ENCODE results near the gene SDK1. TPM values are rescaled to one million over a fixed set of nuclear protein-coding genes. Genes with fewer than 3 reads are reported as not detected.

The SDK1 gene
- total and polyA plus RNA-seq, 11 donors = 2.2 to 5.8 (median 3.4) TPM

DNA sequence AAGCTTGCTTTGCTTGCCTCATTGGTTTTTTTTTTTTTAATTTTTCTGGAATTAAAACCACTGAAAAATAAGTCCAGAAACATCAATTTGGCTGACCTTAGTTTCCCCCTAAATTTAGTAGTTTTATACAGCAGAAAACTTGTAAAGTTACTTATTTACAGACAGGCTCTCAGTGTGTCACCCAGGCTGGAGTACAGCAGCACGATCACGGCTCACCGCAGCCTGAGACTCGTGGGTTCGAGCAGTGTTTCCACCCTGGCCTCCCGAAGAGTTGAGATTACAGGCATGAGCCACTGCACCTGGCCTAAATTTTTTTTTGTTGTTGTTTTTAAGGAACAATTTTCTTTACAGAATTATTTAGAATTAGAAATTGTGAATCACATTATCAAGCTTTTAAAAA lies 250.5 kb downstream of the SDK1 start:
- Histone ChIP-seq H3K36me3 (no peaks in the 10 kb centered on the region), H3K27me3 (no peaks in the 10 kb centered on the region), H3K4me1 (no peaks in the 10 kb centered on the region), H3K9me3 (peaks cover 0 to 15% (median 0%) of the 10 kb centered on the region in 12 donors), H3K4me3 (no peak overlapping the region), H3K27ac (no peak overlapping the region)
- ATAC-seq (no peak), DNase-seq (no peak)
- TF ChIP-seq, protein P1, sequence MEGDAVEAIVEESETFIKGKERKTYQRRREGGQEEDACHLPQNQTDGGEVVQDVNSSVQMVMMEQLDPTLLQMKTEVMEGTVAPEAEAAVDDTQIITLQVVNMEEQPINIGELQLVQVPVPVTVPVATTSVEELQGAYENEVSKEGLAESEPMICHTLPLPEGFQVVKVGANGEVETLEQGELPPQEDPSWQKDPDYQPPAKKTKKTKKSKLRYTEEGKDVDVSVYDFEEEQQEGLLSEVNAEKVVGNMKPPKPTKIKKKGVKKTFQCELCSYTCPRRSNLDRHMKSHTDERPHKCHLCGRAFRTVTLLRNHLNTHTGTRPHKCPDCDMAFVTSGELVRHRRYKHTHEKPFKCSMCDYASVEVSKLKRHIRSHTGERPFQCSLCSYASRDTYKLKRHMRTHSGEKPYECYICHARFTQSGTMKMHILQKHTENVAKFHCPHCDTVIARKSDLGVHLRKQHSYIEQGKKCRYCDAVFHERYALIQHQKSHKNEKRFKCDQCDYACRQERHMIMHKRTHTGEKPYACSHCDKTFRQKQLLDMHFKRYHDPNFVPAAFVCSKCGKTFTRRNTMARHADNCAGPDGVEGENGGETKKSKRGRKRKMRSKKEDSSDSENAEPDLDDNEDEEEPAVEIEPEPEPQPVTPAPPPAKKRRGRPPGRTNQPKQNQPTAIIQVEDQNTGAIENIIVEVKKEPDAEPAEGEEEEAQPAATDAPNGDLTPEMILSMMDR (IDR thresholded peaks at IDR 0.05) = no peak
- TF ChIP-seq POLR2A (IDR thresholded peaks at IDR 0.05) = no peak
- WGBS, 4 donors = 85 to 88% (median 87%) methylated on average over 6 of the region's 6 CpGs
- intact Hi-C loops (cut with DNase I) = no loop called here

DNA sequence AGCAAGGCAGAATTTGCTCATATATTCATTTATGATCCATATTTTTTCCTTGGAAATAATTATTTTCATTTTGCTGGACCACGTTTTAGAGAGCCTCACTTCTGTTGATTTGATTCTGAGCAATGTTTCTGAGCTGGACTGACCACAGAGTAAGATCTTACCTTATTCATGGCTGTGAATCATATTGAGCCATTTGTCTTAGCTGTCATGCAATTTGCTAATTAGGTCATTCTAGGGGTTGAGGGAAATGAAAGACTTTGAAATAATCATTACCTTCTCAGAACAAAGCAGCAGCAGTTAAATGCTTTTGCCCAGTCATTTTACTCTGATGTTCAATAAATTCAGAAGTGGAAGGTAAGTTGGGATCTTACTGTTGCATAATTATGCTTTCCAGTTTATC lies 251.4 kb downstream of the SDK1 start:
- DNase-seq = no peak
- Histone ChIP-seq H3K4me3 (no peak overlapping the region), H3K4me1 (no peaks in the 10 kb centered on the region), H3K27ac (no peak overlapping the region), H3K9me3 (peaks cover 0 to 15% (median 0%) of the 10 kb centered on the region in 12 donors), H3K36me3 (no peaks in the 10 kb centered on the region), H3K27me3 (no peaks in the 10 kb centered on the region)
- WGBS, 4 donors = 68 to 78% (median 73%) methylated on average over 1 of the region's 1 CpG
- ATAC-seq = no peak
- intact Hi-C loops (cut with DNase I) = no loop called here
- TF ChIP-seq POLR2A (IDR thresholded peaks at IDR 0.05) = no peak
- TF ChIP-seq, protein P1 (IDR thresholded peaks at IDR 0.05) = no peak

DNA sequence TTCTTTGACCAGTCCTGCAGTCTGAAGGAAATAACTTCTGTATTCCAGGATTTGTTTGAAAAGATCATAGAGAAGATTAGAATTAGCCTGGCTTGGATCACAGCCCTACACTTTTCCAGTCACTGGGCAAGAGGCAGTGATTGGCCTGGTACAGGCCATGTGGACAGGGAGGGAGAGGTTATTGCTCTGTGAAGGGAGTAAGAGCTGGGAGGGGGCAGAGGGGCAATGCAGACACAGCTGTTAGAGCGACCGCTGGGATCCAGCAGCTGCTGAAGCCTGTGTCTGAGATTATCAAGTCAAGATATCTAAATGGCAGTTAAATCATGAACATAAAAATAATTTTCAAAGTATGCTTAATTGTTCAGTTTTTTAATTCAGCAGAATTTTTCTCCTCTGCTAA lies 257.3 kb downstream of the SDK1 start:
- Histone ChIP-seq H3K36me3 (no peaks in the 10 kb centered on the region), H3K27ac (peak overlapping the region in 1 of 12 donors; percentile 6), H3K4me3 (no peak overlapping the region), H3K27me3 (no peaks in the 10 kb centered on the region), H3K9me3 (peaks cover 0 to 15% (median 0%) of the 10 kb centered on the region in 12 donors), H3K4me1 (peaks cover 0 to 16% (median 0%) of the 10 kb centered on the region in 12 donors)
- intact Hi-C loops (cut with DNase I) = no loop called here
- TF ChIP-seq, protein P1 (IDR thresholded peaks at IDR 0.05) = no peak
- no peak for TF ChIP-seq POLR2A (IDR thresholded peaks at IDR 0.05)
- DNase-seq (no peak), ATAC-seq (no peak)
- WGBS, 4 donors = 55 to 63% (median 59%) methylated on average over 2 of the region's 2 CpGs

DNA sequence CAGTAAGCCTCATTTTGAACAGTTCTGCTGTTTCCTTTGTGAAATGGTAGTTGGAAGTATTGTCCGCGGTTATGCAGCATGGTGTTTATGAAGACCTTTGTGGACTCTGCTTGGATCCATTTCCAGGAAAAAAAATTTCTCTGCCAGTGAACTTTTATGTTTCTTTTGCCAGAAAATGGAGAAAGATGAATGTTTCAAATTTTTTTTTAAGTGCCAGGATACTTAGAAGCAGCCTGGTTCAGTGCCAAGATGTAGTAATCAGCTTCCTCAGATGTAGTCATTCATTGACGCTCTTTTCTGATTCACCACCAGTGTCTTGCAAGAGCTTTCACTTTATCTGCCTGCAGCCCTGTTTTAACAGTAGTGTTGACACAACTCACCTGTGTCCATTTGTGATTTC lies 258.2 kb downstream of the SDK1 start:
- peak overlapping the region in 1 of 12 donors; percentile 6 for H3K27ac ChIP-seq
- peak in 1 of 4 donors; percentile 71 for ATAC-seq

More for the DNA sequence above, 258.2 kb downstream of the SDK1 start:
- Histone ChIP-seq H3K9me3 (peaks cover 0 to 15% (median 0%) of the 10 kb centered on the region in 12 donors), H3K4me3 (no peak overlapping the region), H3K4me1 (peaks cover 0 to 16% (median 0%) of the 10 kb centered on the region in 12 donors), H3K27me3 (no peaks in the 10 kb centered on the region), H3K36me3 (no peaks in the 10 kb centered on the region)
- DNase-seq = peak in 1 of 5 donors; percentile 8
- intact Hi-C loops (cut with DNase I) = no loop called here
- TF ChIP-seq, protein P1 (IDR thresholded peaks at IDR 0.05) = no peak
- no peak for TF ChIP-seq POLR2A (IDR thresholded peaks at IDR 0.05)
- WGBS, 4 donors = 37 to 62% (median 47%) methylated on average over 3 of the region's 3 CpGs
